ENCODE results near the gene TUBB. TPM values are rescaled to one million over a fixed set of nuclear protein-coding genes. Genes with fewer than 3 reads are reported as not detected.

Gene TUBB
- total and polyA plus RNA-seq, 9 of the 15 experiments (the other 6 are each of a cell fraction or from before 2014, with no cell fraction given) = 971 to 2,870 (median 1,478) TPM

DNA sequence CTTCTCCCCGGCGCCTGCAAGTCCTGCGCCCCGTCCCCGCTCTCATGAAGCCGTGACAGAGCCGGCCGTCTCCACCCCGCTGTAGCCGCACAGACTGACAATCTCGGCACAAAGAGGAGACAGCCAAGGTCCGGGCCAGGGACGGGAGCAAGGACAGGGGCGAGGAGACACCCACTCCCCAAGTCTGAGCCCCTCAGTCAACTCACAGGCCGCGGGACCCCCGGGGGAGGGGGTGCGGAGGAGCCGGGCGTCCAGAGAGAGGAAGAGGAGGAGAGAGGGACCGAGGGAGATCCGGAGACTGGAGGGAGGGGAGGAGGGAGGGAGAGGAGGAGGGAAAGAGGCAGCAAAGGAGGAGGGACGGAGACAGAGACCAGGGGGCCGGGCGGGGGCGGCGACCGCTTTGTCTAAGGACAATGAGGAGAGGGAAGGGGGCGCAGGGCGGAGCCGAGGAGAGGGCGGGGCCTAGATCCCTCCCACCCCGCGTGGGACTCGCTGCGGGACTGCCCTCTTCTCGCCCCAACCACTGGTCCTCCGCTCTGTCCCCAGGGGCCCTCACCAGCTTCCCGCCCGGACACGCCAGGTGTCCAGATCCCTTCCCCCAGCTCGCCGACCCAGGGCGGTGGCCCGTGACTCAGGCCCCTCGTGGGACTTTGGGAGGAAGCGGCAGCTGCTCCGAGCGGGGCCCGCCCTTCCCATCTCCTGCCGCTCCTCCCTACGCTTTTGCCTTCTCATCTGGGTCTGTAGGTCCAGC is 33.1 kb upstream of the TUBB start (continued):
- TF ChIP-seq, protein P1, sequence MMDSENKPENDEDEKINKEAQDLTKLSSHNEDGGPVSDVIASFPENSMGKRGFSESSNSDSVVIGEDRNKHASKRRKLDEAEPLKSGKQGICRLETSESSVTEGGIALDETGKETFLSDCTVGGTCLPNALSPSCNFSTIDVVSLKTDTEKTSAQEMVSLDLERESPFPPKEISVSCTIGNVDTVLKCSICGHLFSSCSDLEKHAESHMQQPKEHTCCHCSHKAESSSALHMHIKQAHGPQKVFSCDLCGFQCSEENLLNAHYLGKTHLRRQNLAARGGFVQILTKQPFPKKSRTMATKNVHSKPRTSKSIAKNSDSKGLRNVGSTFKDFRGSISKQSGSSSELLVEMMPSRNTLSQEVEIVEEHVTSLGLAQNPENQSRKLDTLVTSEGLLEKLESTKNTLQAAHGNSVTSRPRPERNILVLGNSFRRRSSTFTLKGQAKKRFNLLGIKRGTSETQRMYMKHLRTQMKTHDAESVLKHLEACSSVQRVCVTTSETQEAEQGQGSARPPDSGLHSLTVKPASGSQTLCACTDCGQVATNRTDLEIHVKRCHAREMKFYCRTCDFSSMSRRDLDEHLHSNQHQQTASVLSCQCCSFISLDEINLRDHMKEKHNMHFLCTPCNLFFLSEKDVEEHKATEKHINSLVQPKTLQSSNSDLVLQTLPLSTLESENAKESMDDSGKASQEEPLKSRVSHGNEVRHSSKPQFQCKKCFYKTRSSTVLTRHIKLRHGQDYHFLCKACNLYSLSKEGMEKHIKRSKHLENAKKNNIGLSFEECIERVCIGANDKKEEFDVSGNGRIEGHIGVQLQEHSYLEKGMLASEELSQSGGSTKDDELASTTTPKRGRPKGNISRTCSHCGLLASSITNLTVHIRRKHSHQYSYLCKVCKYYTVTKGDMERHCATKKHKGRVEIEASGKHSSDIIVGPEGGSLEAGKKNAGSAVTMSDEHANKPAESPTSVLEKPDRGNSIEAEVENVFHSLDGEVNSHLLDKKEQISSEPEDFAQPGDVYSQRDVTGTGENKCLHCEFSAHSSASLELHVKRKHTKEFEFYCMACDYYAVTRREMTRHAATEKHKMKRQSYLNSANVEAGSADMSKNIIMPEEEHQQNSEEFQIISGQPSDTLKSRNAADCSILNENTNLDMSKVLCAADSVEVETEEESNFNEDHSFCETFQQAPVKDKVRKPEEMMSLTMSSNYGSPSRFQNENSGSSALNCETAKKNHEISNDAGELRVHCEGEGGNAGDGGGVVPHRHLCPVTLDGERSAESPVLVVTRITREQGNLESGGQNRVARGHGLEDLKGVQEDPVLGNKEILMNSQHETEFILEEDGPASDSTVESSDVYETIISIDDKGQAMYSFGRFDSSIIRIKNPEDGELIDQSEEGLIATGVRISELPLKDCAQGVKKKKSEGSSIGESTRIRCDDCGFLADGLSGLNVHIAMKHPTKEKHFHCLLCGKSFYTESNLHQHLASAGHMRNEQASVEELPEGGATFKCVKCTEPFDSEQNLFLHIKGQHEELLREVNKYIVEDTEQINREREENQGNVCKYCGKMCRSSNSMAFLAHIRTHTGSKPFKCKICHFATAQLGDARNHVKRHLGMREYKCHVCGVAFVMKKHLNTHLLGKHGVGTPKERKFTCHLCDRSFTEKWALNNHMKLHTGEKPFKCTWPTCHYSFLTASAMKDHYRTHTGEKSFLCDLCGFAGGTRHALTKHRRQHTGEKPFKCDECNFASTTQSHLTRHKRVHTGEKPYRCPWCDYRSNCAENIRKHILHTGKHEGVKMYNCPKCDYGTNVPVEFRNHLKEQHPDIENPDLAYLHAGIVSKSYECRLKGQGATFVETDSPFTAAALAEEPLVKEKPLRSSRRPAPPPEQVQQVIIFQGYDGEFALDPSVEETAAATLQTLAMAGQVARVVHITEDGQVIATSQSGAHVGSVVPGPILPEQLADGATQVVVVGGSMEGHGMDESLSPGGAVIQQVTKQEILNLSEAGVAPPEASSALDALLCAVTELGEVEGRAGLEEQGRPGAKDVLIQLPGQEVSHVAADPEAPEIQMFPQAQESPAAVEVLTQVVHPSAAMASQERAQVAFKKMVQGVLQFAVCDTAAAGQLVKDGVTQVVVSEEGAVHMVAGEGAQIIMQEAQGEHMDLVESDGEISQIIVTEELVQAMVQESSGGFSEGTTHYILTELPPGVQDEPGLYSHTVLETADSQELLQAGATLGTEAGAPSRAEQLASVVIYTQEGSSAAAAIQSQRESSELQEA (IDR thresholded peaks at IDR 0.05; ENCODE audit: low read depth) = no peak
- peak; percentile 37 for TF ChIP-seq NUFIP1 (IDR thresholded peaks at IDR 0.05; ENCODE audit: partially characterized antibody)
- TF ChIP-seq NFXL1 (CRISPR knock-in tag; IDR thresholded peaks at IDR 0.05) = no peak
- TF ChIP-seq SP2 (IDR thresholded peaks at IDR 0.05; ENCODE audit: extremely low read depth, low read depth, low read length, poor library complexity, severe bottlenecking) = no peak
- 0 out of 2 replicates have a peak, but pooled peaks have one; percentile 9 for TF ChIP-seq ZNF121 (CRISPR knock-in tag; conservative IDR thresholded peaks at IDR 0.05)
- no peak for TF ChIP-seq ZNF143 (CRISPR knock-in tag; IDR thresholded peaks at IDR 0.05)
- peak; percentile 79 for TF ChIP-seq ARID1B (IDR thresholded peaks at IDR 0.05)
- peak; percentile 72; the same call in 1 of the 2 replicates for TF ChIP-seq SMARCA5 (IDR thresholded peaks at IDR 0.05)
- no peak for TF ChIP-seq NR3C1 (CRISPR knock-in tag; IDR thresholded peaks at IDR 0.05)
- TF ChIP-seq ZFPM2 (CRISPR knock-in tag; IDR thresholded peaks at IDR 0.05) = 0 out of 2 replicates have a peak, but pooled peaks have one; percentile 4
- TF ChIP-seq, protein P2, sequence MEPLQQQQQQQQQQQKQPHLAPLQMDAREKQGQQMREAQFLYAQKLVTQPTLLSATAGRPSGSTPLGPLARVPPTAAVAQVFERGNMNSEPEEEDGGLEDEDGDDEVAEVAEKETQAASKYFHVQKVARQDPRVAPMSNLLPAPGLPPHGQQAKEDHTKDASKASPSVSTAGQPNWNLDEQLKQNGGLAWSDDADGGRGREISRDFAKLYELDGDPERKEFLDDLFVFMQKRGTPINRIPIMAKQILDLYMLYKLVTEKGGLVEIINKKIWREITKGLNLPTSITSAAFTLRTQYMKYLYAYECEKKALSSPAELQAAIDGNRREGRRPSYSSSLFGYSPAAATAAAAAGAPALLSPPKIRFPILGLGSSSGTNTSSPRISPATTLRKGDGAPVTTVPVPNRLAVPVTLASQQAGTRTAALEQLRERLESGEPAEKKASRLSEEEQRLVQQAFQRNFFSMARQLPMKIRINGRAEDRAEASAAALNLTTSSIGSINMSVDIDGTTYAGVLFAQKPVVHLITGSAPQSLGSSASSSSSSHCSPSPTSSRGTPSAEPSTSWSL (CRISPR knock-in tag; IDR thresholded peaks at IDR 0.05; ENCODE audit: borderline replicate concordance) = no peak
- no peak for TF ChIP-seq RAD21 (CRISPR knock-in tag; conservative IDR thresholded peaks at IDR 0.05 in 1 of 2, IDR thresholded peaks at IDR 0.05 in 1 of 2)
- no peak for TF ChIP-seq POLR3A (IDR thresholded peaks at IDR 0.05; ENCODE audit: borderline replicate concordance, extremely low read depth, insufficient read depth, insufficient read length)
- no peak for TF ChIP-seq ZNF239 (CRISPR knock-in tag; IDR thresholded peaks at IDR 0.05)
- TF ChIP-seq, protein P3, sequence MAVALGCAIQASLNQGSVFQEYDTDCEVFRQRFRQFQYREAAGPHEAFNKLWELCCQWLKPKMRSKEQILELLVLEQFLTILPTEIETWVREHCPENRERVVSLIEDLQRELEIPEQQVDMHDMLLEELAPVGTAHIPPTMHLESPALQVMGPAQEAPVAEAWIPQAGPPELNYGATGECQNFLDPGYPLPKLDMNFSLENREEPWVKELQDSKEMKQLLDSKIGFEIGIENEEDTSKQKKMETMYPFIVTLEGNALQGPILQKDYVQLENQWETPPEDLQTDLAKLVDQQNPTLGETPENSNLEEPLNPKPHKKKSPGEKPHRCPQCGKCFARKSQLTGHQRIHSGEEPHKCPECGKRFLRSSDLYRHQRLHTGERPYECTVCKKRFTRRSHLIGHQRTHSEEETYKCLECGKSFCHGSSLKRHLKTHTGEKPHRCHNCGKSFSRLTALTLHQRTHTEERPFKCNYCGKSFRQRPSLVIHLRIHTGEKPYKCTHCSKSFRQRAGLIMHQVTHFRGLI (CRISPR knock-in tag; IDR thresholded peaks at IDR 0.05) = no peak
- peak; percentile 67 for TF ChIP-seq POLR2B (IDR thresholded peaks at IDR 0.05; ENCODE audit: low read depth, partially characterized antibody)
- TF ChIP-seq MTA3 (IDR thresholded peaks at IDR 0.05; ENCODE audit: borderline replicate concordance) = peak; percentile 95

Measured in K562 (cell line).